Heart left ventricle (tissue), 16 donors: ENCODE data around the gene CCDC50. TPM values are rescaled to one million over a fixed set of nuclear protein-coding genes. Genes with fewer than 3 reads are reported as not detected.

Experiments used
- ATAC-seq, 4 donors: fragments of 200-7000 bp; cut with Tn5 transposase; one replicate each; pipeline ENCODE4 v1.9.1; 2020 to 2022; ENCODE audit warnings: moderate library complexity in 4 of 4, mild to moderate bottlenecking in 3 of 4, moderate number of reproducible peaks in 1 of 4
- DNase-seq, 5 donors: peaks; one replicate each; pipeline ENCODE4 v3.0.0-alpha.2; 2020
- H3K27ac ChIP-seq, 12 donors: fragments of 200-600 bp; sonication (generic) in 4 of 12; one replicate each; pipeline versions ENCODE4 v1.5.0 to v1.8.0; 2016 to 2022; ENCODE audit warnings: mild to moderate bottlenecking in 2 of 12
- H3K27me3 ChIP-seq, 9 donors: fragments of 200-600 bp; sonication (generic) in 2 of 9; one replicate each; pipeline versions ENCODE4 v1.5.1 to v1.8.0; 2016 to 2022; ENCODE audit warnings: mild to moderate bottlenecking in 3 of 9
- H3K36me3 ChIP-seq, 9 donors: fragments of 200-600 bp; sonication (generic) in 2 of 9; one replicate each; pipeline versions ENCODE4 v1.5.0 to v1.8.0; 2018 to 2022; ENCODE audit warnings: mild to moderate bottlenecking in 2 of 9
- H3K4me1 ChIP-seq, 12 donors: fragments of 200-600 bp; sonication (generic) in 4 of 12; one replicate each; pipeline versions ENCODE4 v1.5.0 to v1.8.0; 2016 to 2022; ENCODE audit warnings: mild to moderate bottlenecking in 3 of 12
- H3K4me3 ChIP-seq, 12 donors: fragments of 200-600 bp; sonication (generic) in 4 of 12; one replicate each; pipeline versions ENCODE4 v1.5.0 to v1.8.0; 2017 to 2022; ENCODE audit warnings: mild to moderate bottlenecking in 9 of 12, moderate library complexity in 4 of 12
- H3K9me3 ChIP-seq, 12 donors: fragments of 200-600 bp; sonication (generic) in 4 of 12; one replicate each; pipeline versions ENCODE4 v1.5.0 to v1.8.0; 2016 to 2022; ENCODE audit warnings: mild to moderate bottlenecking in 1 of 12
- POLR2A ChIP-seq, 2 donors: fragments of 450-650 bp; IDR thresholded peaks; one replicate each; pipeline ENCODE4 v1.6.1; 2017; ENCODE audit warnings: antibody characterized with exemption in 2 of 2, mild to moderate bottlenecking in 2 of 2, moderate library complexity in 2 of 2
- WGBS, 4 donors: extraction: QIAGEN DNeasy Blood & Tissue Kit in 2 of 4; methylation state at CpG; one replicate each; pipeline versions ENCODE4 v1.1.5 to v1.1.7; 2013 to 2018; 5-methylcytosine and 5-hydroxymethylcytosine counted together
- intact Hi-C, 10 donors: fragments of 100-400 bp; cut with DNase I; formaldehyde crosslinking; loops; one replicate each; pipeline versions ENCODE4 v1.11.1 to v1.14.2; 2022
- polyA plus RNA-seq, 2 donors: library from polyadenylated mRNA; stranded (reverse); fragments of 200-250 nt; gene quantifications; one replicate each; pipeline ENCODE4 v1.2.3, GENCODE V29; 2013
- total RNA-seq, 9 donors: library from RNA; depleted of rRNA in 2 of 9; stranded (reverse); fragments of >200 nt in 2 of 9; fragmentation: NEBNext Ultra II Directional in 3 of 9; extraction: Animal tissue kit (Norgen Biotek cat#: 25700) in 3 of 9; gene quantifications; one replicate each; pipeline versions ENCODE4 v1.1.0 to v1.2.4, GENCODE V29; 2016 to 2023
- TF ChIP-seq, protein P1 (sequence below), 12 donors: fragments of 200-600 bp; sonication (generic) in 4 of 12; IDR thresholded peaks; one replicate each; pipeline versions ENCODE4 v1.5.0 to v1.8.0; 2018 to 2022; ENCODE audit warnings: antibody characterized with exemption in 12 of 12, mild to moderate bottlenecking in 5 of 12
- donor health status: ischemic (EF 13 %, LVEDD 7.1; RV severe dilation, severe dysfunction).
- donor health status: healthy with polysubstance abuse.
- donor health status: DM: no; HTN: yes; CAD: no.
- donor health status: DM: no; HTN: no; CAD: no.
- donor health status: ischemic (EF 25% LVEDD 6.9; RV normal size, moderate dysfunction).
- donor health status: ischemic (EF 25% LVEDD 5.7; RV mildly dilated, moderate dysfunction).
- donor health status: healthy.
- donor health status: DM: yes; HTN: yes; CAD: no.
- donor health status: ischemic (EF 35%, LVEDD 5.7; RV mildly dilated, moderate dysfunction).
- donor health status: nonischemic (EF 11% LVEDD 7.7; RV severe dilation, severe dysfunction).
- donor health status: DM: yes; HTN: yes; CAD: no.
- donor health status: PGD.
- donor health status: ischemic (EF 29% LVEDD 5.4; RV normal size, mild dysfunction).
- donor health status: nonischemic (EF 23%, LVEDD 6.1; RV moderate dilation, normal function).

Gene CCDC50
- total and polyA plus RNA-seq, 11 donors: 16.1 to 75.7 (median 54.2) TPM

DNA sequence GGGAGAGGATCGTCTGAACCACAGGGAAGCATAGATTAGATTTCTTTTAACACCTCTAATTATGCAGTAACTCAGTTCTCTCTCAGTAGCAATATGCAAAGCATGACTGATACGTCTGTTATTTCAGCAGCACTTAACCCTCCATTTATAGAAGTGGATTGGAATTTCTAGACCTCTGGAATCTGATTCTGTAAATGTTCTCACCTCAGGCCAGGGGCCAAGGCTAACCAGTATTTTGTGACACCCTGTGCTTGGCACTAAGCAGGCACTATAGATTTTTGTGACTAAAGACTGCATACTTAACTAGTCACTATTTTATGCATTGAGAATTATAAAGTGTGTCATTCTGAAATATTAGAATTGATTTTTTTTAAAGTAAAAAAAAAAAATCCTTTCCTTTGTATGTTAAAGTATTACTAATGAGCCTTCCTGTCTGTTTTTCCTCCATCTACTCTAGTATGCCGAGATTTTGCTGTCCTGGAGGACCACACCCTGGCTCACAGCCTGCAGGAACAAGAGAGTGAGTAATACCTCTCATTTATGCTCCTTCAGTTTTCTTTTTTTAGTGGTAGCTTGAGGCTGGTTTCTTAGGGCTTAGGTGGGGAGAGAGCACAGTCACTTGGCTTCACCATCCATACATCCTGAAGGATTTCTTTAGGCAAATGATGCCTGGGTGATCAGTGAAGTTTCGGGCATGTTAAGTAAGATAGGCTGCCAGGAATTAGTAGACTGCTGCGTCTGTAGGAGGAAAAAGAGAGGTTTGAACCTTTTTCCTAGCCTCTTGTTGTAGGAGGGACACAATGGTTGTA, 27.6 kb downstream of the CCDC50 start:
- WGBS, 4 donors: 36 to 43% (median 38%) methylated on average over 5 of the region's 5 CpGs
- intact Hi-C loops: no loop called here
- ATAC-seq (peak; percentile 75 to 77 (median 76)), DNase-seq (peak in 4 of 5 donors; percentile 13 to 62 (median 41))
- H3K4me3 ChIP-seq: peak overlapping the region in 5 of 12 donors; percentile 2 to 38 (median 28)
- TF ChIP-seq POLR2A (IDR thresholded peaks at IDR 0.05): no peak
- TF ChIP-seq, protein P1, sequence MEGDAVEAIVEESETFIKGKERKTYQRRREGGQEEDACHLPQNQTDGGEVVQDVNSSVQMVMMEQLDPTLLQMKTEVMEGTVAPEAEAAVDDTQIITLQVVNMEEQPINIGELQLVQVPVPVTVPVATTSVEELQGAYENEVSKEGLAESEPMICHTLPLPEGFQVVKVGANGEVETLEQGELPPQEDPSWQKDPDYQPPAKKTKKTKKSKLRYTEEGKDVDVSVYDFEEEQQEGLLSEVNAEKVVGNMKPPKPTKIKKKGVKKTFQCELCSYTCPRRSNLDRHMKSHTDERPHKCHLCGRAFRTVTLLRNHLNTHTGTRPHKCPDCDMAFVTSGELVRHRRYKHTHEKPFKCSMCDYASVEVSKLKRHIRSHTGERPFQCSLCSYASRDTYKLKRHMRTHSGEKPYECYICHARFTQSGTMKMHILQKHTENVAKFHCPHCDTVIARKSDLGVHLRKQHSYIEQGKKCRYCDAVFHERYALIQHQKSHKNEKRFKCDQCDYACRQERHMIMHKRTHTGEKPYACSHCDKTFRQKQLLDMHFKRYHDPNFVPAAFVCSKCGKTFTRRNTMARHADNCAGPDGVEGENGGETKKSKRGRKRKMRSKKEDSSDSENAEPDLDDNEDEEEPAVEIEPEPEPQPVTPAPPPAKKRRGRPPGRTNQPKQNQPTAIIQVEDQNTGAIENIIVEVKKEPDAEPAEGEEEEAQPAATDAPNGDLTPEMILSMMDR (IDR thresholded peaks at IDR 0.05): no peak
- H3K27ac ChIP-seq: peak overlapping the region in 11 of 12 donors; percentile 20 to 66 (median 55)
- H3K36me3 ChIP-seq: peaks cover 0 to 46% (median 41%) of the 10 kb centered on the region in 9 donors
- H3K4me1 ChIP-seq: peaks cover 3 to 68% (median 42%) of the 10 kb centered on the region in 12 donors
- no peaks in the 10 kb centered on the region for H3K9me3 ChIP-seq
- no peaks in the 10 kb centered on the region for H3K27me3 ChIP-seq

DNA sequence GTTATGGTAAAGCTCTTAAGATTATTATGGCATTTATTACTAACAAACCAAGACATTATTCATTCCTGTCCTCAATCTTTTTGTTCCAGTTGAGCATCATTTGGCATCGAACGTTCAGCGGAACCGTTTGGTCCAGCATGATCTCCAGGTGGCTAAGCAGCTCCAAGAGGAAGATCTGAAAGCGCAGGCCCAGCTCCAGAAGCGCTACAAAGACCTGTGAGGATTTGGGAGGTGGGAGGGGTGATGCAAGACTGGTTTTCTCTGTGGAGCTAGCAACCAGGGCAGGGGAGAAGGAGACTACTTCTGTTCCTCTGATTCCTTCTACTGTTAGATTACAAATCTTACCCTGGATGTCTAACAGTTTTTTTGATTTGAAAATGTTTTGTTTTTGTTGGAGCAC, 28.7 kb downstream of the CCDC50 start:
- 86 to 89% (median 88%) methylated on average over 6 of the region's 6 CpGs for WGBS, 4 donors
- TF ChIP-seq POLR2A (IDR thresholded peaks at IDR 0.05): no peak
- TF ChIP-seq, protein P1 (IDR thresholded peaks at IDR 0.05): no peak
- no peak for ATAC-seq
- Histone ChIP-seq H3K9me3 (no peaks in the 10 kb centered on the region), H3K27ac (peak overlapping the region in 1 of 12 donors; percentile 20), H3K4me1 (peaks cover 3 to 58% (median 32%) of the 10 kb centered on the region in 12 donors), H3K27me3 (no peaks in the 10 kb centered on the region), H3K4me3 (peak overlapping the region in 1 of 12 donors; percentile 38), H3K36me3 (peaks cover 0 to 57% (median 52%) of the 10 kb centered on the region in 9 donors)
- no peak for DNase-seq
- intact Hi-C loops: no loop called here

DNA sequence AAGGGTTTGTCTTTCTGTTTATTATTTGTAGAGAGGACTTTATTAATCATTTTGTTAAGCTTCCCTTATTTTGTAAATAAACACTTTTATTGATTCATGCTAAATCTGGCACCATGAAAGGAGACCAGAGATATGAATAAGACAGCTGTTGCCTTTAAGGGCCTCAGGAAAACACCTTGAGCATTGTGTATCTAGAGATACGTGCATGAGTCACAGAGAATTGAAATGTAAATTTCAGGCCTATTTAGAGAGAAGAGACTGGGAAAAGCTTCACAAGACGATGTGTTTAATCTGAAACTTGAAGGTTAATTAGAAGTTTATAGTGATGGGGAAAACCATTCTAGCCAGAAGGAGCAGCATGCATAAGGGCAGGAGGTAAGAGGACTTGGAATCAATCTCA, 29.7 kb downstream of the CCDC50 start:
- intact Hi-C loops: no loop called here
- no peak overlapping the region for H3K4me3 ChIP-seq
- ATAC-seq (no peak), DNase-seq (no peak)
- TF ChIP-seq, protein P1 (IDR thresholded peaks at IDR 0.05): no peak
- no peak for TF ChIP-seq POLR2A (IDR thresholded peaks at IDR 0.05)
- no peaks in the 10 kb centered on the region for H3K27me3 ChIP-seq
- H3K27ac ChIP-seq: no peak overlapping the region
- no peaks in the 10 kb centered on the region for H3K9me3 ChIP-seq
- peaks cover 0 to 67% (median 62%) of the 10 kb centered on the region in 9 donors for H3K36me3 ChIP-seq
- 81 to 83% (median 82%) methylated on average over 2 of the region's 2 CpGs for WGBS, 4 donors
- H3K4me1 ChIP-seq: peaks cover 3 to 48% (median 25%) of the 10 kb centered on the region in 12 donors

DNA sequence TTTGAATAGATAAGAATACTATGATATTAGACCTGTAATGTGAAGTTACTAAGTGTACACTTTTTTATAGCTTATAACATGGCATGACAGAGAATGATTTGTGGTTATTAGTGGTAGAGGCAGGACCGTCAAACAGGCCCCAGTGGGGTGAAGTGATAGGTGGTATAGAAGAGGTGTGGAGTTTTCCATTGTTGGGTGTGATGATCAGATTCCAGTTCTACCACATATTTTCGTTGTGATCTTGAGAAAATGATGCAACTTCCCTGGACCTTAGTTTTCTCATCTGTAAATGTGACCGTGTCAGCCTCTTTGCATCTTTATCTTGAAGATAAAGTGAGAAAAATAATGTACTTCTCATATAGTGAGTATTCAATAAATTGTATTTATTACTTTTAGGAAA, 31.4 kb downstream of the CCDC50 start:
- Histone ChIP-seq H3K36me3 (peaks cover 0 to 83% (median 78%) of the 10 kb centered on the region in 9 donors), H3K4me1 (peaks cover 3 to 37% (median 20%) of the 10 kb centered on the region in 12 donors), H3K4me3 (no peak overlapping the region), H3K9me3 (no peaks in the 10 kb centered on the region), H3K27ac (no peak overlapping the region), H3K27me3 (no peaks in the 10 kb centered on the region)
- TF ChIP-seq, protein P1 (IDR thresholded peaks at IDR 0.05): no peak
- TF ChIP-seq POLR2A (IDR thresholded peaks at IDR 0.05): no peak
- WGBS, 4 donors: 87 to 92% (median 88%) methylated on average over 3 of the region's 3 CpGs
- ATAC-seq (no peak), DNase-seq (no peak)
- intact Hi-C loops: no loop called here
